Activated CD8-positive, alpha-beta T cell treated with anti-CD3 and anti-CD28 coated beads, Interleukin-2, amount 10 ng/mL, durations not matched to agents 7 days and 5 days (primary cell): ENCODE data around the gene MYH11. TPM values are rescaled to one million over a fixed set of nuclear protein-coding genes. Genes with fewer than 3 reads are reported as not detected.
"Not testable (repeated sequence)": the region's sequence is repeated elsewhere in the genome, so short reads cannot be mapped to it uniquely, and the experiment has no call there.

Source experiments
- ATAC-seq: fragments of 150-1000 bp; cut with Tn5 transposase; one replicate; pipeline ENCODE4 v1.10.0; 2021; ENCODE audit warnings: moderate library complexity
- CTCF ChIA-PET: fragments of 350-600 bp; sonication (Branson Sonifier 250); formaldehyde crosslinking; loops from one replicate; lab custom pipeline; 2021; ENCODE audit warnings: antibody characterized with exemption; lab: Charles Lee
- POLR2A ChIA-PET: fragments of 350-600 bp; sonication (Branson Sonifier 250); formaldehyde crosslinking; loops from one replicate; lab custom pipeline; 2021; ENCODE audit warnings: antibody characterized with exemption; lab: Charles Lee
- DNase-seq: peaks from one replicate; pipeline ENCODE4 v3.0.0-alpha.2; 2020
- H3K27ac Mint-ChIP-seq: one replicate; pipeline ENCODE4 v1.8.0; 2021; ENCODE audit warnings: mild to moderate bottlenecking, mixed read lengths
- H3K27me3 Mint-ChIP-seq: one replicate; pipeline ENCODE4 v1.8.0; 2021; ENCODE audit warnings: low read depth, mixed read lengths
- H3K36me3 Mint-ChIP-seq: one replicate; pipeline ENCODE4 v1.8.0; 2021; ENCODE audit warnings: low read depth, mixed read lengths
- H3K4me1 Mint-ChIP-seq: one replicate; pipeline ENCODE4 v1.8.0; 2021; ENCODE audit warnings: low read depth, mixed read lengths
- H3K4me3 Mint-ChIP-seq: one replicate; pipeline ENCODE4 v1.8.0; 2021; ENCODE audit warnings: mild to moderate bottlenecking, mixed read lengths
- H3K9me3 Mint-ChIP-seq: one replicate; pipeline ENCODE4 v1.8.0; 2022; ENCODE audit warnings: mixed read lengths; ENCODE audit not compliant: insufficient read depth
- total RNA-seq, 2 experiments: library from RNA; stranded (reverse); gene quantifications; one replicate each; pipeline ENCODE4 v1.2.3, GENCODE V29; 2021

The MYH11 gene
- total RNA-seq, 2 experiments from 2014 or later = not detected

- POLR2A ChIA-PET = no interaction called here
- H3K4me3 Mint-ChIP-seq = no peak overlapping the region
- H3K27me3 Mint-ChIP-seq = peaks cover 6% of the 10 kb centered on the region
- CTCF ChIA-PET = interaction anchor here (0.8 to 2.2 kb wide), 7 partner anchors 8 to 89 kb away, joined by 3 to 12 read pairs (median 4); no protein-coding TSS in a partner anchor
- no peaks in the 10 kb centered on the region for H3K36me3 Mint-ChIP-seq
- no peaks in the 10 kb centered on the region for H3K9me3 Mint-ChIP-seq
- no peak for ATAC-seq
- H3K4me1 Mint-ChIP-seq = no peaks in the 10 kb centered on the region
- no peak for DNase-seq
- no peak overlapping the region for H3K27ac Mint-ChIP-seq
These were observed 33.9 kb downstream of the MYH11 start for GRCh38 chr16:15822957-15823356.

GRCh38 chr16:15820837-15821236 is 36.0 kb downstream of the MYH11 start:
- no peak for ATAC-seq
- POLR2A ChIA-PET = no interaction called here

GRCh38 chr16:15819046-15819445 is 37.8 kb downstream of the MYH11 start:
- DNase-seq (no peak), ATAC-seq (no peak)
- Mint-ChIP-seq H3K9me3 (peaks cover 12% of the 10 kb centered on the region), H3K4me1 (no peaks in the 10 kb centered on the region), H3K4me3 (no peak overlapping the region), H3K27me3 (peaks cover 21% of the 10 kb centered on the region), H3K27ac (no peak overlapping the region), H3K36me3 (peaks cover 4% of the 10 kb centered on the region)
- CTCF ChIA-PET = no interaction called here
- POLR2A ChIA-PET = no interaction called here

More at GRCh38 chr16:15820837-15821236, 36.0 kb downstream of the MYH11 start:
- Mint-ChIP-seq H3K36me3 (peaks cover 2% of the 10 kb centered on the region), H3K27ac (no peak overlapping the region), H3K27me3 (peaks cover 13% of the 10 kb centered on the region), H3K4me3 (no peak overlapping the region), H3K9me3 (peaks cover 10% of the 10 kb centered on the region), H3K4me1 (no peaks in the 10 kb centered on the region)
- CTCF ChIA-PET = interaction anchor here (0.9 to 2.4 kb wide), 10 partner anchors 8 to 310 kb away, joined by 3 to 12 read pairs (median 4); no protein-coding TSS in a partner anchor
- DNase-seq = no peak

GRCh38 chr16:15817446-15817845 is 39.4 kb downstream of the MYH11 start:
- peaks cover 4% of the 10 kb centered on the region for H3K36me3 Mint-ChIP-seq
- H3K4me3 Mint-ChIP-seq = no peak overlapping the region
- no peak overlapping the region for H3K27ac Mint-ChIP-seq
- ChIA-PET CTCF (interaction anchor here (0.8 to 1.3 kb wide), 3 partner anchors 51 to 70 kb away, joined by 3 read pairs; no protein-coding TSS in a partner anchor), POLR2A (no interaction called here)
- no peaks in the 10 kb centered on the region for H3K4me1 Mint-ChIP-seq
- ATAC-seq = no peak
- DNase-seq = no peak
- peaks cover 12% of the 10 kb centered on the region for H3K9me3 Mint-ChIP-seq
- peaks cover 19% of the 10 kb centered on the region for H3K27me3 Mint-ChIP-seq

GRCh38 chr16:15816228-15816627 is 40.6 kb downstream of the MYH11 start:
- POLR2A ChIA-PET = no interaction called here
- ATAC-seq (no peak), DNase-seq (no peak)
- peaks cover 12% of the 10 kb centered on the region for H3K9me3 Mint-ChIP-seq
- no peaks in the 10 kb centered on the region for H3K4me1 Mint-ChIP-seq
- H3K36me3 Mint-ChIP-seq = peaks cover 4% of the 10 kb centered on the region
- CTCF ChIA-PET = no interaction called here
- no peak overlapping the region for H3K4me3 Mint-ChIP-seq
- peaks cover 19% of the 10 kb centered on the region for H3K27me3 Mint-ChIP-seq
- no peak overlapping the region for H3K27ac Mint-ChIP-seq

- Mint-ChIP-seq H3K9me3 (peaks cover 12% of the 10 kb centered on the region), H3K27me3 (peaks cover 18% of the 10 kb centered on the region)
- CTCF ChIA-PET = interaction anchor here (1.5 to 2.1 kb wide), 2 partner anchors 9 to 11 kb away, joined by 6 to 7 read pairs; no protein-coding TSS in a partner anchor
- POLR2A ChIA-PET, DNase-seq, H3K27ac Mint-ChIP-seq, H3K4me3 Mint-ChIP-seq, H3K4me1 Mint-ChIP-seq, H3K36me3 Mint-ChIP-seq, ATAC-seq: not testable (repeated sequence)
These were observed 44.5 kb downstream of the MYH11 start for GRCh38 chr16:15812401-15812750.

GRCh38 chr16:15811481-15812400 is 45.1 kb downstream of the MYH11 start:
- ChIA-PET POLR2A (no interaction called here), CTCF (interaction anchor here (1.2 to 2.1 kb wide), 2 partner anchors 10 kb away, joined by 3 to 7 read pairs; no protein-coding TSS in a partner anchor)
- no peak overlapping the region for H3K4me3 Mint-ChIP-seq
- no peak overlapping the region for H3K27ac Mint-ChIP-seq
- peaks cover 11% of the 10 kb centered on the region for H3K9me3 Mint-ChIP-seq
- H3K27me3 Mint-ChIP-seq = peaks cover 22% of the 10 kb centered on the region
- DNase-seq (no peak), ATAC-seq (no peak)
- no peaks in the 10 kb centered on the region for H3K4me1 Mint-ChIP-seq
- H3K36me3 Mint-ChIP-seq = peaks cover 4% of the 10 kb centered on the region

- CTCF ChIA-PET = interaction anchor here (1.2 kb wide), 1 partner anchor 11 kb away, joined by 3 read pairs; no protein-coding TSS in a partner anchor
- POLR2A ChIA-PET = no interaction called here
- DNase-seq = no peak
- Mint-ChIP-seq H3K4me3 (no peak overlapping the region), H3K27ac (no peak overlapping the region), H3K9me3 (peaks cover 3% of the 10 kb centered on the region), H3K4me1 (no peaks in the 10 kb centered on the region), H3K27me3 (peaks cover 17% of the 10 kb centered on the region), H3K36me3 (peaks cover 2% of the 10 kb centered on the region)
- no peak for ATAC-seq
These were observed 45.9 kb downstream of the MYH11 start for GRCh38 chr16:15810949-15811348.

- no peak for ATAC-seq
- Mint-ChIP-seq H3K4me1 (no peaks in the 10 kb centered on the region), H3K27me3 (peaks cover 12% of the 10 kb centered on the region), H3K4me3 (no peak overlapping the region), H3K9me3 (no peaks in the 10 kb centered on the region), H3K36me3 (peaks cover 2% of the 10 kb centered on the region), H3K27ac (no peak overlapping the region)
- POLR2A ChIA-PET = no interaction called here
- DNase-seq = no peak
- CTCF ChIA-PET = interaction anchor here (1.2 kb wide), 1 partner anchor 11 kb away, joined by 3 read pairs; no protein-coding TSS in a partner anchor
These were observed 46.4 kb downstream of the MYH11 start for GRCh38 chr16:15810411-15810810.

DNA sequence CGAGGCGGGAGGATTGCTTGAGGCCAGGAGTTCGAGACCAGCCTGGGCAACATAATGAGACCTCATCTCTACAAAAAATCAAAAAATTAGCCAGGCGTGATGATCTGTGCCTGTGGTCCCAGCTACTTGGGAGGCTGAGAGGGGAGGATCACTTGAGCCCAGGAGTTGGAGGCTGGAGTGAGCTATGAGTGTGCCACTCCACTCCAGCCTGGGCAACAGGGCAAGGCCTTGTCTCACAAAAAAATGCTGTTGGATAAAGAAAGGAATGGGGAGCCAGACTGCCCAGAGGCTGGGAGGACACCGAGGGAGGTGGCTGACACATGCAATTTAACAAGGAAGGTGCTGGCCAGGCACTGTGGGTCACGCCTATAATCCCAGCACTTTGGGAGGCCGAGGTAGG is 47.5 kb downstream of the MYH11 start:
- CTCF ChIA-PET, H3K4me1 Mint-ChIP-seq, H3K27ac Mint-ChIP-seq, ATAC-seq, H3K4me3 Mint-ChIP-seq, H3K27me3 Mint-ChIP-seq, POLR2A ChIA-PET, H3K36me3 Mint-ChIP-seq, H3K9me3 Mint-ChIP-seq, DNase-seq: not testable (repeated sequence)

DNA sequence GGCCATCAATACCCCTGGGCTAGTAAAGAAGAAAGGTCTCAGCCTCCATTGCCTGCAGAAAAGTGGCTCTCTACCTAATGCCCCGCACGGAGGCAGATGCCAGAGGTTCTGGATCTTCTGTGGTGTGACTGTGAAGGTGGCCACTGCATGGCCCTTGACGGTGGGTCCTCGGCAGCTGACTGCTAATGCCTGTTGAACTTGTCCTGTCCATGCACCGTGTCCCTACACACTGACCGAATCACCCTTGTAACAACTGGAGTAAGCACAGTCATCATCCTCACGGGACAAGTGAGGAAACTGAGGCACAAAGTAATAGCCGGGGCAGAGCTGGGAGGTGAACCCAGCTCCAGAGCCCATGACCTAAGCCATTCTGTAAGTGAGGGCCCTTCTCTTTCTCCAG is 48.8 kb downstream of the MYH11 start:
- ATAC-seq (no peak), DNase-seq (no peak)
- CTCF ChIA-PET = no interaction called here
- Mint-ChIP-seq H3K4me1 (no peaks in the 10 kb centered on the region), H3K27me3 (peaks cover 7% of the 10 kb centered on the region), H3K9me3 (no peaks in the 10 kb centered on the region), H3K36me3 (no peaks in the 10 kb centered on the region), H3K27ac (no peak overlapping the region), H3K4me3 (no peak overlapping the region)
- POLR2A ChIA-PET = no interaction called here

GRCh38 chr16:15807603-15808009 is 49.2 kb downstream of the MYH11 start:
- Mint-ChIP-seq H3K4me3 (no peak overlapping the region), H3K4me1 (no peaks in the 10 kb centered on the region), H3K27ac (no peak overlapping the region), H3K36me3 (no peaks in the 10 kb centered on the region), H3K27me3 (peaks cover 7% of the 10 kb centered on the region), H3K9me3 (no peaks in the 10 kb centered on the region)
- ATAC-seq (no peak), DNase-seq (no peak)
- POLR2A ChIA-PET = interaction anchor here (0.7 kb wide), 1 partner anchor 55 kb away, joined by 3 read pairs; no protein-coding TSS in a partner anchor
- CTCF ChIA-PET = interaction anchor here (0.9 kb wide), 1 partner anchor 14 kb away, joined by 5 read pairs; no protein-coding TSS in a partner anchor
